ENCODE measurements around the gene NKAIN4. TPM values are rescaled to one million over a fixed set of nuclear protein-coding genes. Genes with fewer than 3 reads are reported as not detected.

Gene NKAIN4
- total RNA-seq, 1 experiment from 2014 or later, result not detected

DNA sequence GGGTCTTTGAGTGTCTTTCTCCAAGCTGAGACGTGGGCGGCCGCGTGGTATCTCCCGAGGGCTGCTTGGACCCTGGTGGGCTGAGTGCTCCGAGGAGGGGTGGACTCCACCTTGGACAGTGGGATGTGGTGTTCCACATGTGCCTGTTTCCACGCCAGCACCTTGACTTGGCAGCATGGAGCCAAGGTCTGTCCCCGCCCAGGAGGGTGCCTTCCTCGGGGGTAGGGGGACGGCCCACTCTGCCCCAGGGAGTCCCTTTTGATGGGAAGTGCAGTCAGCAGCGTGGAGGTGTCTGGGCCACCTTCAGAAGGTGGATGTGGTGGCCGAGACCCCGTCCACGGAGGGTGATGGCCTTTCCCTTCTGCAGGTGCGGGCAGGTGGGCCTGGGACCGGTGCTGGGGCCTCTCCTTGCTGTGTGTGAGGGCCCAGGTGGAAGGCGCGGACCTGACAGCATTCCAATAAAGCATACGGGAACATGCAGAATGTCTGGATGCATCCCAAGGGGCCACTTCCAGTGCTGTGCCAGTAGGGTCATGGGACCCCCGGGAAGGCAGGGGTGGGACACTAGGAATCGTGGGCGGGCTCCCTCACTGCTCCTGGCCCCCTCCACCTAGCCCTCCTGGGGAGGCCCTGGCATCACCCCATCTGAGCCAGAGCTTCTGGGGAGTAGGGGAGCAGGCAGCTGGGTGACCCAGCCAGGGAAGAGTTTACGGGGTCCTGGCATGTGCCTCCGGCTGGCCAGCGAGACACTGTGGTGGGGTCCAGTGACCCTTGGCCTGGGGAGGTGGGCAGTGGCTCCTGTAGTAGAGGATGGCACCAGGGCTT, 35.3 kb upstream of the NKAIN4 start:
- no peak for DNase-seq (ENCODE audit: low spot score)
- peaks cover 2% of the 10 kb centered on the region for H3K27me3 ChIP-seq (replicated peaks; ENCODE audit: insufficient read depth, low read depth, low read length, poor library complexity)
- TSS peak; percentile 49 for BruUV-seq (replicated peaks)
- H3K4me1 ChIP-seq (ENCODE audit: insufficient read depth, low read length, poor library complexity, severe bottlenecking), result no peaks in the 10 kb centered on the region
- TF ChIP-seq EZH2 (IDR thresholded peaks at IDR 0.05; ENCODE audit: borderline replicate concordance, low read depth, low read length, poor library complexity, severe bottlenecking) (no peak), CTCF (conservative IDR thresholded peaks at IDR 0.05; ENCODE audit: low read depth, low read length) (no peak)
- ChIA-PET CTCF (no interaction called here), POLR2A (ENCODE audit: low non-redundant PET) (no interaction called here)
- no peaks in the 10 kb centered on the region for H3K9me3 ChIP-seq (ENCODE audit: low read depth, low read length, poor library complexity, severe bottlenecking)
- H3K27ac ChIP-seq (ENCODE audit: low read depth, low read length, poor library complexity, severe bottlenecking), result no peak overlapping the region
- no peaks in the 10 kb centered on the region for H3K36me3 ChIP-seq (ENCODE audit: insufficient read depth, low read length, poor library complexity, severe bottlenecking)
- H3K4me3 ChIP-seq (ENCODE audit: low read depth, low read length, poor library complexity, severe bottlenecking), result no peak overlapping the region
- intact Hi-C loops (cut with micrococcal nuclease; ENCODE audit: unreplicated experiment), result no loop called here

DNA sequence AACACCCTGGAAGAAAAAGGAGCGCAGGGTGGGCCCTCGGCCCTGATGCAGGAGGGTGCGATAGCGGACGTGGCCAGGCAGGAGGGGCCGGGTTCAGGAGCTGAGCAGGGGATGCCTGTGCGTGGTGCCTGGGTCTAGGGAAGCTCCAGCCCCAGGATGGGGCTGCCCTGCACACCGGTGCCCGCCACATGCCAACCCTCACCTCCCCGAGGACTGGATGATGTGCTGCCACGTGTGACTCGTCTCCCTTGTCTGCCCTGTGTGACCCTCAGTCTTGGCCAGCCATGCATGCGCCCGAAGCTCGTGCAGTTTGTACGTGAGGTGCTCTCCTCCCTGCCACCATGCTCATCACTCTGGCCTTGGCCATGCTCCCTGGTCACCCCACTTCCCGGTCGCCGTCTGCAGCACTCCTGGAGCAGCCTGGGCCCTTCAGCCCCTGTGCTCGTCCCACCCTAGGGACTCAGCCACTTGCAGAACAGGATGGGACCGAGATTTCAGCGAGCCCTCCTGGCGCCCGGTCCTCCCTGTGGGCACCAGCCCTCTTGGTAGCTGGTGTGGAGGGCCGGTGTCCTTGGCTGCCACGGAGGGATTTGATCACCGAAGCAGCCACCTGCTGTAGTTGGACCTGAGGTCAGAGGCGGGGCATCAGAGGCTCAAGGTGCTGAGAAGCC, 34.5 kb upstream of the NKAIN4 start:
- ChIA-PET CTCF (no interaction called here), POLR2A (ENCODE audit: low non-redundant PET) (no interaction called here)
- no peaks in the 10 kb centered on the region for H3K9me3 ChIP-seq (ENCODE audit: low read depth, low read length, poor library complexity, severe bottlenecking)
- DNase-seq (ENCODE audit: low spot score), result no peak
- H3K27me3 ChIP-seq (replicated peaks; ENCODE audit: insufficient read depth, low read depth, low read length, poor library complexity), result no peaks in the 10 kb centered on the region
- H3K36me3 ChIP-seq (ENCODE audit: insufficient read depth, low read length, poor library complexity, severe bottlenecking), result no peaks in the 10 kb centered on the region
- TF ChIP-seq CTCF (conservative IDR thresholded peaks at IDR 0.05; ENCODE audit: low read depth, low read length) (no peak), EZH2 (IDR thresholded peaks at IDR 0.05; ENCODE audit: borderline replicate concordance, low read depth, low read length, poor library complexity, severe bottlenecking) (no peak)
- BruUV-seq (replicated peaks), result no TSS peak
- no peaks in the 10 kb centered on the region for H3K4me1 ChIP-seq (ENCODE audit: insufficient read depth, low read length, poor library complexity, severe bottlenecking)
- no peak overlapping the region for H3K27ac ChIP-seq (ENCODE audit: low read depth, low read length, poor library complexity, severe bottlenecking)
- intact Hi-C loops (cut with micrococcal nuclease; ENCODE audit: unreplicated experiment), result no loop called here
- H3K4me3 ChIP-seq (ENCODE audit: low read depth, low read length, poor library complexity, severe bottlenecking), result no peak overlapping the region

- intact Hi-C loops (cut with micrococcal nuclease; ENCODE audit: unreplicated experiment), result no loop called here
- ChIA-PET POLR2A (ENCODE audit: low non-redundant PET) (no interaction called here), CTCF (no interaction called here)
- H3K27me3 ChIP-seq (replicated peaks; ENCODE audit: insufficient read depth, low read depth, low read length, poor library complexity), result no peaks in the 10 kb centered on the region
- TF ChIP-seq CTCF (conservative IDR thresholded peaks at IDR 0.05; ENCODE audit: low read depth, low read length), result no peak
- no peaks in the 10 kb centered on the region for H3K9me3 ChIP-seq (ENCODE audit: low read depth, low read length, poor library complexity, severe bottlenecking)
- H3K27ac ChIP-seq (ENCODE audit: low read depth, low read length, poor library complexity, severe bottlenecking), result no peak overlapping the region
- H3K4me3 ChIP-seq (ENCODE audit: low read depth, low read length, poor library complexity, severe bottlenecking), result no peak overlapping the region
- BruUV-seq (replicated peaks), result no TSS peak
- H3K36me3 ChIP-seq (ENCODE audit: insufficient read depth, low read length, poor library complexity, severe bottlenecking), result peaks cover 1% of the 10 kb centered on the region
- DNase-seq (ENCODE audit: low spot score), result no peak
- no peaks in the 10 kb centered on the region for H3K4me1 ChIP-seq (ENCODE audit: insufficient read depth, low read length, poor library complexity, severe bottlenecking)
Observed at GRCh38 chr20:63287697-63288580, 33.7 kb upstream of the NKAIN4 start.

Data from A673 (cell line).